Hepatocyte (in vitro differentiated cells): ENCODE results near the gene ERBB2. TPM values are rescaled to one million over a fixed set of nuclear protein-coding genes. Genes with fewer than 3 reads are reported as not detected.
A peak's percentile ranks its signal among the peaks of the same experiment; 100 is the strongest.

Experiments
- DNase-seq: peaks from one replicate; pipeline ENCODE4 v3.0.0-alpha.2; 2016; ENCODE audit warnings: low spot score
- H2AFZ ChIP-seq: fragments of 200-600 bp; sonication (generic); 2 replicates; pipeline ENCODE4 v1.6.0; 2016; ENCODE audit warnings: antibody characterized with exemption, mild to moderate bottlenecking
- H3K27ac ChIP-seq: fragments of 200-600 bp; sonication (generic); 2 replicates; pipeline ENCODE4 v1.5.1; 2016; ENCODE audit warnings: mild to moderate bottlenecking
- H3K27me3 ChIP-seq: fragments of 200-600 bp; sonication (generic); 2 replicates; pipeline ENCODE4 v1.6.1; 2016
- H3K36me3 ChIP-seq: fragments of 200-600 bp; sonication (generic); replicated peaks from 2 replicates; pipeline ENCODE4 v1.5.1; 2016; ENCODE audit warnings: low read depth; ENCODE audit not compliant: insufficient read depth
- H3K4me1 ChIP-seq: fragments of 200-600 bp; sonication (generic); 2 replicates; pipeline ENCODE4 v1.5.1; 2016; ENCODE audit warnings: mild to moderate bottlenecking, moderate library complexity; ENCODE audit not compliant: insufficient read depth
- H3K4me2 ChIP-seq: fragments of 200-600 bp; sonication (generic); 2 replicates; pipeline ENCODE4 v1.6.0; 2016
- H3K4me3 ChIP-seq: fragments of 200-600 bp; sonication (generic); 2 replicates; pipeline ENCODE4 v1.5.1; 2016; ENCODE audit warnings: mild to moderate bottlenecking
- H3K79me2 ChIP-seq: fragments of 200-600 bp; sonication (generic); 2 replicates; pipeline ENCODE4 v1.6.0; 2017; ENCODE audit warnings: mild to moderate bottlenecking
- H3K9me2 ChIP-seq: fragments of 200-600 bp; sonication (generic); replicated peaks from 2 replicates; pipeline ENCODE4 v1.6.0; 2017; ENCODE audit warnings: mild to moderate bottlenecking; ENCODE audit not compliant: insufficient read depth
- H3K9me3 ChIP-seq: fragments of 200-600 bp; sonication (generic); 2 replicates; pipeline ENCODE4 v1.5.1; 2016; ENCODE audit warnings: low read depth, mild to moderate bottlenecking
- H4K20me1 ChIP-seq: fragments of 200-600 bp; sonication (generic); 2 replicates; pipeline ENCODE4 v1.6.0; 2016; ENCODE audit warnings: mild to moderate bottlenecking; ENCODE audit not compliant: insufficient read depth, poor library complexity, severe bottlenecking
- CTCF ChIP-seq: fragments of 200-600 bp; sonication (generic); IDR thresholded peaks from 2 replicates; pipeline ENCODE4 v1.5.1; 2016; ENCODE audit warnings: antibody characterized with exemption, mild to moderate bottlenecking; ENCODE audit not compliant: poor library complexity
- EZH2 ChIP-seq: fragments of 200-600 bp; sonication (generic); IDR thresholded peaks from 2 replicates; pipeline ENCODE4 v1.6.1; 2016; ENCODE audit warnings: antibody characterized with exemption, mild to moderate bottlenecking, borderline replicate concordance
- EZH2phosphoT487 ChIP-seq: fragments of 200-600 bp; sonication (generic); IDR thresholded peaks from one replicate; pipeline ENCODE4 v1.6.1; 2018; ENCODE audit warnings: antibody characterized with exemption, mild to moderate bottlenecking, low read depth, moderate library complexity; ENCODE audit not compliant: unreplicated experiment, severe bottlenecking
- WGBS: methylation state at CpG from one replicate; pipeline ENCODE4 v1.1.6; 2016; ENCODE audit warnings: low lambda C conversion rate; ENCODE audit errors: missing lambda C conversion rate; 5-methylcytosine and 5-hydroxymethylcytosine counted together
- polyA plus RNA-seq: library from polyadenylated mRNA; unstranded; fragments of >200 nt; fragmentation: Nextera tagmentation; extraction: Ambion mirVana; gene quantifications from 2 replicates; pipeline ENCODE4 v1.2.1, GENCODE V29; 2016
- total RNA-seq: library from RNA; depleted of rRNA; stranded (reverse); fragments of >200 nt; gene quantifications from 2 replicates; pipeline ENCODE4 v1.2.3, GENCODE V29; 2014

The ERBB2 gene
- total and polyA plus RNA-seq, 2 experiments from 2014 or later, result 76.4 to 93.1 TPM

- Histone ChIP-seq H2AFZ (no peak overlapping the region), H3K27me3 (peaks cover 2% of the 10 kb centered on the region), H3K4me2 (no peak overlapping the region), H3K9me3 (no peaks in the 10 kb centered on the region), H4K20me1 (no peaks in the 10 kb centered on the region), H3K4me1 (peaks cover 34% of the 10 kb centered on the region), H3K36me3 (no peaks in the 10 kb centered on the region), H3K27ac (no peak overlapping the region), H3K4me3 (no peak overlapping the region), H3K9me2 (no peaks in the 10 kb centered on the region), H3K79me2 (no peaks in the 10 kb centered on the region)
- TF ChIP-seq CTCF (peak; percentile 70), EZH2phosphoT487 (no peak)
- 80% methylated on average over 18 of the region's 19 CpGs for WGBS
- peak; percentile 70 for DNase-seq
Measured at GRCh38 chr17:39671651-39672521, 28.0 kb upstream of the ERBB2 start.

GRCh38 chr17:39672522-39673334 is 27.1 kb upstream of the ERBB2 start:
- H3K27ac ChIP-seq, result no peak overlapping the region
- no peaks in the 10 kb centered on the region for H3K9me3 ChIP-seq
- H2AFZ ChIP-seq, result no peak overlapping the region
- TF ChIP-seq EZH2 (no peak), EZH2phosphoT487 (no peak), CTCF (no peak)
- H3K4me1 ChIP-seq, result peaks cover 34% of the 10 kb centered on the region
- peaks cover 2% of the 10 kb centered on the region for H3K27me3 ChIP-seq
- H4K20me1 ChIP-seq, result no peaks in the 10 kb centered on the region
- 92% methylated on average over 15 of the region's 15 CpGs for WGBS
- H3K4me2 ChIP-seq, result no peak overlapping the region
- no peaks in the 10 kb centered on the region for H3K36me3 ChIP-seq
- no peak for DNase-seq
- H3K4me3 ChIP-seq, result no peak overlapping the region
- no peaks in the 10 kb centered on the region for H3K79me2 ChIP-seq
- H3K9me2 ChIP-seq, result no peaks in the 10 kb centered on the region

- Histone ChIP-seq H3K9me2 (no peaks in the 10 kb centered on the region), H2AFZ (no peak overlapping the region), H3K36me3 (no peaks in the 10 kb centered on the region), H3K9me3 (no peaks in the 10 kb centered on the region), H3K27ac (no peak overlapping the region), H4K20me1 (no peaks in the 10 kb centered on the region), H3K79me2 (no peaks in the 10 kb centered on the region), H3K4me3 (no peak overlapping the region), H3K27me3 (peaks cover 2% of the 10 kb centered on the region), H3K4me1 (peaks cover 34% of the 10 kb centered on the region), H3K4me2 (no peak overlapping the region)
- TF ChIP-seq CTCF, result no peak
- no peak for TF ChIP-seq EZH2
- TF ChIP-seq EZH2phosphoT487, result no peak
- DNase-seq, result no peak
- WGBS, result 86% methylated on average over 13 of the region's 13 CpGs
Measured at GRCh38 chr17:39673335-39674081, 26.4 kb upstream of the ERBB2 start.
